ENCODE data around the gene TRANK1. TPM values are rescaled to one million over a fixed set of nuclear protein-coding genes. Genes with fewer than 3 reads are reported as not detected.

The TRANK1 gene
- total and polyA plus RNA-seq, 4 donors, result 2.9 to 40.0 (median 10.2) TPM

DNA sequence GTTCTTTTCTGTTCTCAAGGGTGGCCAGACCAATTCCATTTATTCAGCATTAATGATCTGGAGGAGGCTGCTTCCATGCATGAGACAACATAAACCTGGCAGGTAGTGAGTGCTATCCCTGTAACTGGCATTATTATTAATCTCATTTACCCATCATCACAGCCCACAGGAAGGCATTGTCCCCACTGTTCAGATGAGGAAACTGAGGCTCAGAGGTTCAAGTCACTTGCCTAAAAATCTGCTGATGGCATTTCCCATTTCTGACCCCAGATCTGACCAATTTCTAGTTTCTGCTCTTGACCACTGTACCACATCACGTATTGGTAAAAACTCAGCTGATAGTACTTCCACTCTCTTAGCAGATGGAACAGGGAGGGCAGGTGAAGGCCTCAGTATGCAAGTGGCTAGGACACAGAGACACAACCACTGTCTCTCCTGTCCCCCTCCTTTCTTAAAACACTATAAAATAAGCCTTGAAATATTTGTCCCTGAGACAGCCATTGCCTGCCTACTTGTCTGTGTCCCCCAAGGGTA lies 36.1 kb downstream of the TRANK1 start:
- WGBS, result 77% methylated on average over 1 of the region's 1 CpG
- no peak for TF ChIP-seq CTCF (IDR thresholded peaks at IDR 0.05; ENCODE audit: low read depth, low read length, missing input control)
- Histone ChIP-seq H3K9ac (ENCODE audit: low read depth in 1 of 2, low read length in 2 of 2) (peak overlapping the region; percentile 86 to 93), H3K27ac (ENCODE audit: low read depth in 1 of 2, low read length in 2 of 2) (peak overlapping the region; percentile 86 to 96), H3K36me3 (ENCODE audit: control insufficient read depth in 4 of 4, insufficient read depth in 3 of 4, low read depth in 1 of 4, low read length in 3 of 4) (no peaks in the 10 kb centered on the region), H3K9me3 (ENCODE audit: control insufficient read depth in 4 of 4, low read length in 3 of 4) (no peaks in the 10 kb centered on the region), H3K4me3 (ENCODE audit: low read depth in 1 of 3, low read length in 3 of 3) (peak overlapping the region; percentile 60 to 82 (median 74)), H3K4me1 (ENCODE audit: control insufficient read depth in 4 of 4, insufficient read depth in 4 of 4, low read length in 3 of 4) (peaks cover 0 to 16% (median 6%) of the 10 kb centered on the region in 4 donors), H3K27me3 (ENCODE audit: control insufficient read depth in 4 of 4, insufficient read depth in 4 of 4, low read length in 3 of 4) (no peaks in the 10 kb centered on the region)
- DNase-seq (ENCODE audit: low spot score), result no peak

- Histone ChIP-seq H3K4me1 (ENCODE audit: control insufficient read depth in 4 of 4, insufficient read depth in 4 of 4, low read length in 3 of 4) (peaks cover 0 to 16% (median 6%) of the 10 kb centered on the region in 4 donors), H3K36me3 (ENCODE audit: control insufficient read depth in 4 of 4, insufficient read depth in 3 of 4, low read depth in 1 of 4, low read length in 3 of 4) (peaks cover 0 to 2% (median 0%) of the 10 kb centered on the region in 4 donors), H3K27ac (ENCODE audit: low read depth in 1 of 2, low read length in 2 of 2) (peak overlapping the region; percentile 86 to 96), H3K4me3 (ENCODE audit: low read depth in 1 of 3, low read length in 3 of 3) (peak overlapping the region; percentile 60 to 82 (median 74)), H3K9ac (ENCODE audit: low read depth in 1 of 2, low read length in 2 of 2) (peak overlapping the region; percentile 86 to 93), H3K9me3 (ENCODE audit: control insufficient read depth in 4 of 4, low read length in 3 of 4) (no peaks in the 10 kb centered on the region), H3K27me3 (ENCODE audit: control insufficient read depth in 4 of 4, insufficient read depth in 4 of 4, low read length in 3 of 4) (no peaks in the 10 kb centered on the region)
- 1% methylated on average over 15 of the region's 15 CpGs for WGBS
- no peak for TF ChIP-seq CTCF (IDR thresholded peaks at IDR 0.05; ENCODE audit: low read depth, low read length, missing input control)
- peak in 1 of 2 donors; percentile 27 for TF ChIP-seq RAD21 (IDR thresholded peaks at IDR 0.05)
- TF ChIP-seq HNF4G (IDR thresholded peaks at IDR 0.05), result no peak
- TF ChIP-seq SP1 (IDR thresholded peaks at IDR 0.05), result no peak
- peak; percentile 43 for TF ChIP-seq YY1 (IDR thresholded peaks at IDR 0.05)
- TF ChIP-seq MAX (IDR thresholded peaks at IDR 0.05), result peak; percentile 86
- TF ChIP-seq TAF1 (conservative IDR thresholded peaks at IDR 0.05), result no peak
- TF ChIP-seq, protein P1, sequence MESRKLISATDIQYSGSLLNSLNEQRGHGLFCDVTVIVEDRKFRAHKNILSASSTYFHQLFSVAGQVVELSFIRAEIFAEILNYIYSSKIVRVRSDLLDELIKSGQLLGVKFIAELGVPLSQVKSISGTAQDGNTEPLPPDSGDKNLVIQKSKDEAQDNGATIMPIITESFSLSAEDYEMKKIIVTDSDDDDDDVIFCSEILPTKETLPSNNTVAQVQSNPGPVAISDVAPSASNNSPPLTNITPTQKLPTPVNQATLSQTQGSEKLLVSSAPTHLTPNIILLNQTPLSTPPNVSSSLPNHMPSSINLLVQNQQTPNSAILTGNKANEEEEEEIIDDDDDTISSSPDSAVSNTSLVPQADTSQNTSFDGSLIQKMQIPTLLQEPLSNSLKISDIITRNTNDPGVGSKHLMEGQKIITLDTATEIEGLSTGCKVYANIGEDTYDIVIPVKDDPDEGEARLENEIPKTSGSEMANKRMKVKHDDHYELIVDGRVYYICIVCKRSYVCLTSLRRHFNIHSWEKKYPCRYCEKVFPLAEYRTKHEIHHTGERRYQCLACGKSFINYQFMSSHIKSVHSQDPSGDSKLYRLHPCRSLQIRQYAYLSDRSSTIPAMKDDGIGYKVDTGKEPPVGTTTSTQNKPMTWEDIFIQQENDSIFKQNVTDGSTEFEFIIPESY (IDR thresholded peaks at IDR 0.05), result no peak
- peak in 1 of 2 donors; percentile 27 for TF ChIP-seq EGR1 (IDR thresholded peaks at IDR 0.05; ENCODE audit: low read depth in 2 of 2)
- TF ChIP-seq HNF4A (conservative IDR thresholded peaks at IDR 0.05), result peak in 1 of 2 donors; percentile 6
- no peak for TF ChIP-seq FOXA2 (IDR thresholded peaks at IDR 0.05)
- TF ChIP-seq, protein P2, sequence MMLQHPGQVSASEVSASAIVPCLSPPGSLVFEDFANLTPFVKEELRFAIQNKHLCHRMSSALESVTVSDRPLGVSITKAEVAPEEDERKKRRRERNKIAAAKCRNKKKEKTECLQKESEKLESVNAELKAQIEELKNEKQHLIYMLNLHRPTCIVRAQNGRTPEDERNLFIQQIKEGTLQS (IDR thresholded peaks at IDR 0.05), result peak; percentile 22
- TF ChIP-seq JUND (IDR thresholded peaks at IDR 0.05), result peak in 1 of 2 donors; percentile 34
- TF ChIP-seq GABPA (IDR thresholded peaks at IDR 0.05 in 1 of 2, conservative IDR thresholded peaks at IDR 0.05 in 1 of 2), result peak in 1 of 2 donors; percentile 27
- TF ChIP-seq RXRA (IDR thresholded peaks at IDR 0.05), result peak in 1 of 2 donors; percentile 27
- no peak for TF ChIP-seq FOXA1 (IDR thresholded peaks at IDR 0.05)
- no peak for TF ChIP-seq NR2F2 (IDR thresholded peaks at IDR 0.05)
- TF ChIP-seq, protein P3, sequence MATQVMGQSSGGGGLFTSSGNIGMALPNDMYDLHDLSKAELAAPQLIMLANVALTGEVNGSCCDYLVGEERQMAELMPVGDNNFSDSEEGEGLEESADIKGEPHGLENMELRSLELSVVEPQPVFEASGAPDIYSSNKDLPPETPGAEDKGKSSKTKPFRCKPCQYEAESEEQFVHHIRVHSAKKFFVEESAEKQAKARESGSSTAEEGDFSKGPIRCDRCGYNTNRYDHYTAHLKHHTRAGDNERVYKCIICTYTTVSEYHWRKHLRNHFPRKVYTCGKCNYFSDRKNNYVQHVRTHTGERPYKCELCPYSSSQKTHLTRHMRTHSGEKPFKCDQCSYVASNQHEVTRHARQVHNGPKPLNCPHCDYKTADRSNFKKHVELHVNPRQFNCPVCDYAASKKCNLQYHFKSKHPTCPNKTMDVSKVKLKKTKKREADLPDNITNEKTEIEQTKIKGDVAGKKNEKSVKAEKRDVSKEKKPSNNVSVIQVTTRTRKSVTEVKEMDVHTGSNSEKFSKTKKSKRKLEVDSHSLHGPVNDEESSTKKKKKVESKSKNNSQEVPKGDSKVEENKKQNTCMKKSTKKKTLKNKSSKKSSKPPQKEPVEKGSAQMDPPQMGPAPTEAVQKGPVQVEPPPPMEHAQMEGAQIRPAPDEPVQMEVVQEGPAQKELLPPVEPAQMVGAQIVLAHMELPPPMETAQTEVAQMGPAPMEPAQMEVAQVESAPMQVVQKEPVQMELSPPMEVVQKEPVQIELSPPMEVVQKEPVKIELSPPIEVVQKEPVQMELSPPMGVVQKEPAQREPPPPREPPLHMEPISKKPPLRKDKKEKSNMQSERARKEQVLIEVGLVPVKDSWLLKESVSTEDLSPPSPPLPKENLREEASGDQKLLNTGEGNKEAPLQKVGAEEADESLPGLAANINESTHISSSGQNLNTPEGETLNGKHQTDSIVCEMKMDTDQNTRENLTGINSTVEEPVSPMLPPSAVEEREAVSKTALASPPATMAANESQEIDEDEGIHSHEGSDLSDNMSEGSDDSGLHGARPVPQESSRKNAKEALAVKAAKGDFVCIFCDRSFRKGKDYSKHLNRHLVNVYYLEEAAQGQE (IDR thresholded peaks at IDR 0.05), result peak; percentile 7
- DNase-seq (ENCODE audit: low spot score), result no peak
Observed at GRCh38 chr3:36907911-36908646, 36.8 kb downstream of the TRANK1 start.
